Spleen (tissue), 7 donors: ENCODE measurements around the gene AMT.

Experiments
- POLR2A ChIP-seq, 3 donors: fragments of 450-650 bp; IDR thresholded peaks; one replicate each; pipeline ENCODE4 v1.5.1; 2017; ENCODE audit warnings: antibody characterized with exemption in 3 of 3, mild to moderate bottlenecking in 1 of 3
- POLR2AphosphoS5 ChIP-seq, 3 donors: sonication (generic); formaldehyde crosslinking; IDR thresholded peaks; one replicate each; pipeline ENCODE4 v1.5.1; 2017; ENCODE audit warnings: antibody characterized with exemption in 3 of 3
- TF ChIP-seq, protein P1 (sequence below), 11 experiments: fragments of 200-600 bp in 7 of 11; fragments of 450-650 bp in 4 of 11; sonication (generic) in 4 of 11; IDR thresholded peaks in 8 of 11; conservative IDR thresholded peaks in 3 of 11; 1 replicate in 7 of 11; 2 replicates in 4 of 11; pipeline versions ENCODE4 v1.4.0 to v1.8.0; 2016 to 2021; ENCODE audit warnings: antibody characterized with exemption in 11 of 11, inconsistent platforms in 4 of 11, mild to moderate bottlenecking in 1 of 11
- donor health status: DM: no; HTN: no; CAD: no; lungs with moderate emphysema.
- donor health status: DM: no; HTN: no; CAD: no.
- donor health status: DM: no; HTN: no; CAD: no.

DNA sequence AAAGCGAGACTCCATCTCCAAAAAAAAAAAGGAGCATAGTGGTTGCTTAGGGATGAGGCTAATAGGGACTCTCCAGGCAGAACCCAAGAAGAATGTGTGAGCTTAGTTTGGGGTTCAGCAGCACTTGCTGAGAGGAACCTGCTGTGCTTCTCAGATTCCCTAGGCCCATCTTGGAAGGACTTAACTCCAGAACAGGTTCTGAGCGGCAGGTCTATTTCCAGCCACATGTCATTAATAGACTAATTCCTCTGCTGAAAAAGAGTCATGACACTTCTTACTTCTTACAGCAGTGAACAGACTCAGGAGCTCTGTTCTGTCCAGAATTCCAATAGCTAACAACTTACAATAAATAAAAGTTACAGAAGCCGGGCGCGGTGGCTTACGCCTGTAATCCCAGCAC, 33.0 kb downstream of the AMT start:
- TF ChIP-seq POLR2A (IDR thresholded peaks at IDR 0.05) = no peak
- TF ChIP-seq, protein P1, sequence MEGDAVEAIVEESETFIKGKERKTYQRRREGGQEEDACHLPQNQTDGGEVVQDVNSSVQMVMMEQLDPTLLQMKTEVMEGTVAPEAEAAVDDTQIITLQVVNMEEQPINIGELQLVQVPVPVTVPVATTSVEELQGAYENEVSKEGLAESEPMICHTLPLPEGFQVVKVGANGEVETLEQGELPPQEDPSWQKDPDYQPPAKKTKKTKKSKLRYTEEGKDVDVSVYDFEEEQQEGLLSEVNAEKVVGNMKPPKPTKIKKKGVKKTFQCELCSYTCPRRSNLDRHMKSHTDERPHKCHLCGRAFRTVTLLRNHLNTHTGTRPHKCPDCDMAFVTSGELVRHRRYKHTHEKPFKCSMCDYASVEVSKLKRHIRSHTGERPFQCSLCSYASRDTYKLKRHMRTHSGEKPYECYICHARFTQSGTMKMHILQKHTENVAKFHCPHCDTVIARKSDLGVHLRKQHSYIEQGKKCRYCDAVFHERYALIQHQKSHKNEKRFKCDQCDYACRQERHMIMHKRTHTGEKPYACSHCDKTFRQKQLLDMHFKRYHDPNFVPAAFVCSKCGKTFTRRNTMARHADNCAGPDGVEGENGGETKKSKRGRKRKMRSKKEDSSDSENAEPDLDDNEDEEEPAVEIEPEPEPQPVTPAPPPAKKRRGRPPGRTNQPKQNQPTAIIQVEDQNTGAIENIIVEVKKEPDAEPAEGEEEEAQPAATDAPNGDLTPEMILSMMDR (IDR thresholded peaks at IDR 0.05 in 8 of 11, conservative IDR thresholded peaks at IDR 0.05 in 3 of 11) = no peak
- TF ChIP-seq POLR2AphosphoS5 (IDR thresholded peaks at IDR 0.05) = no peak
